Measurements from ENCODE around the gene PCBP3. TPM values are rescaled to one million over a fixed set of nuclear protein-coding genes. Genes with fewer than 3 reads are reported as not detected.

PCBP3 gene
- total RNA-seq, 1 donor from 2014 or later, result not detected

DNA sequence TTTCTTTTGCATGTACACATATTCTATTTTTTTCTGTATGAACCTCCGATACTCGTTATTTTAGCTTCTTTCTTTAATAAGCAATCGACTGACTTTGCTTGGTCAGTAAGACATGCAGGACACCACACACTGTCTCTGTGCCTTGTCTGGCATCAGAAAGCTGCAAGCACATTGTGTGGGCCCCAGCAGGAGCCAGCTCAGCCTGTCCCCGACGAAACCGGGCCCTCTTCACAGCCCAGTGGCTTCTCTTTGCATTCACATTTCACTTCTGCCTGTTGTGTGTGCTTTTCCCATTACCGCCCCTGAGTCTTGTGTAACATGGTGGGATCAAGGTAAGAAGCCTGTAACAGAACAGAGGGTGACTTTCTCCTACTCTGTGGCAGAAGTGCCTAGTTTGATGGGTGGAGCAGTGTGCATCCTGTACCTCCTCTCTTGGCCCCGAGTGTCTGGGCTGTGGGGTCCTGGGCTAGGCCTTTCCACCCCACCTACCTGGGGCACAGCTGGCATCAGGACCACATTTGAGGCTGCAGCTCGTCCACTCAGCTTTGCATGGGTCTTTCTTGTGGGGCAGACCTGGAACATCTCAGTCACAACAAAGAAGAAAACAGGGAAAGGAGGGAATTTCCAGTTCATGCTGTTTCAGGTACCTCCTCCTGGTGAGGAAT lies 219.2 kb downstream of the PCBP3 start:
- Histone ChIP-seq H3K4me3 (ENCODE audit: low read length in 3 of 3) (no peak overlapping the region), H3K9me3 (ENCODE audit: control insufficient read depth in 3 of 3, low read length in 3 of 3) (no peaks in the 10 kb centered on the region), H3K4me1 (ENCODE audit: control insufficient read depth in 3 of 3, insufficient read depth in 3 of 3, low read length in 3 of 3) (no peaks in the 10 kb centered on the region), H3K27me3 (ENCODE audit: control insufficient read depth in 3 of 3, insufficient read depth in 3 of 3, low read length in 3 of 3) (peaks cover 6 to 28% (median 28%) of the 10 kb centered on the region in 3 donors), H3K9ac (ENCODE audit: low read depth in 1 of 3, low read length in 3 of 3) (no peak overlapping the region), H3K36me3 (ENCODE audit: control insufficient read depth in 3 of 3, insufficient read depth in 3 of 3, low read length in 3 of 3) (no peaks in the 10 kb centered on the region), H3K27ac (ENCODE audit: low read depth, low read length) (no peak overlapping the region)

DNA sequence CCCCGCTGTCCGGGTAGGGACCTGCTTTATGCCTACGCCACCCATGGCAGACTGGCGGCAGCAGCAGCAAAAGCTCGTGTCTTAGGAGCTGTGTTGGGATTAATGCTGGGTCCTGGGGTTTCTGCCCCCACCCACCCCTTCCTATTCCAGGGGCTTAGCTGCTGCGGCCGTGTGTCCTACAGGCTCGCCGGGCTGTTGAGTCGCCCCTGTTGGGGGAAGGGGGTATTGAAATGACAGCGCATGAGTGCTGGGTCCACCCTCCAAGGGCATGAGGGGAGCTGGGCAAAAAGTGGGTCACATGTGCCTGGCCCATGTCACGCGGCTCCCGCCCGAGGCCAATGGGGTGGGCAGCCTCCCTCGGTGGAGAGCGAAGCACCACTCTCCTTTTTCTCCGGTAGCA lies 219.7 kb downstream of the PCBP3 start:
- Histone ChIP-seq H3K9me3 (ENCODE audit: control insufficient read depth in 3 of 3, low read length in 3 of 3) (no peaks in the 10 kb centered on the region), H3K27ac (ENCODE audit: low read depth, low read length) (no peak overlapping the region), H3K4me1 (ENCODE audit: control insufficient read depth in 3 of 3, insufficient read depth in 3 of 3, low read length in 3 of 3) (no peaks in the 10 kb centered on the region), H3K36me3 (ENCODE audit: control insufficient read depth in 3 of 3, insufficient read depth in 3 of 3, low read length in 3 of 3) (no peaks in the 10 kb centered on the region), H3K27me3 (ENCODE audit: control insufficient read depth in 3 of 3, insufficient read depth in 3 of 3, low read length in 3 of 3) (peaks cover 6 to 31% (median 25%) of the 10 kb centered on the region in 3 donors), H3K9ac (ENCODE audit: low read depth in 1 of 3, low read length in 3 of 3) (no peak overlapping the region), H3K4me3 (ENCODE audit: low read length in 3 of 3) (no peak overlapping the region)

DNA sequence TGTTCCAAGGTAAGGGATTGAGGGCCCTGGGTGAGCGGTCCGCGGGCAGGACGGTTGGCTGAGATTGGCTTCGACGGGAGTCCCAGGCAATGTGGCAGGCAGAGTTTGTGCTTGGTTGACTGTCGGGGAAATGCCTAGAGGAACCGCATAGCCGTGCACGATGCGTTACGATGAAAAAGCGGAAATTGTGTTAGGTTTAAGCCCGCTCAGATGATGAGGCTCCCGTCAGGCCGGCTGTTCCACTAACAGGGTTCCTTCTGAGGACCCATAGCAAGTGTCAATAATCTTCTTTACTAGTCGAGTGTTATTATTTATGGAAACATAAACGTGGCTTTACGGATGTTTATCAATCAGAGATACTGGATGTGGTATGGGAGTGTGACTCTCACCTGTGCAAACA lies 220.2 kb downstream of the PCBP3 start:
- H3K36me3 ChIP-seq (ENCODE audit: control insufficient read depth in 3 of 3, insufficient read depth in 3 of 3, low read length in 3 of 3), result no peaks in the 10 kb centered on the region
- H3K9ac ChIP-seq (ENCODE audit: low read depth in 1 of 3, low read length in 3 of 3), result no peak overlapping the region
- H3K9me3 ChIP-seq (ENCODE audit: control insufficient read depth in 3 of 3, low read length in 3 of 3), result no peaks in the 10 kb centered on the region
- H3K4me3 ChIP-seq (ENCODE audit: low read length in 3 of 3), result no peak overlapping the region
- no peak overlapping the region for H3K27ac ChIP-seq (ENCODE audit: low read depth, low read length)
- H3K27me3 ChIP-seq (ENCODE audit: control insufficient read depth in 3 of 3, insufficient read depth in 3 of 3, low read length in 3 of 3), result peaks cover 6 to 30% (median 24%) of the 10 kb centered on the region in 3 donors
- no peaks in the 10 kb centered on the region for H3K4me1 ChIP-seq (ENCODE audit: control insufficient read depth in 3 of 3, insufficient read depth in 3 of 3, low read length in 3 of 3)

DNA sequence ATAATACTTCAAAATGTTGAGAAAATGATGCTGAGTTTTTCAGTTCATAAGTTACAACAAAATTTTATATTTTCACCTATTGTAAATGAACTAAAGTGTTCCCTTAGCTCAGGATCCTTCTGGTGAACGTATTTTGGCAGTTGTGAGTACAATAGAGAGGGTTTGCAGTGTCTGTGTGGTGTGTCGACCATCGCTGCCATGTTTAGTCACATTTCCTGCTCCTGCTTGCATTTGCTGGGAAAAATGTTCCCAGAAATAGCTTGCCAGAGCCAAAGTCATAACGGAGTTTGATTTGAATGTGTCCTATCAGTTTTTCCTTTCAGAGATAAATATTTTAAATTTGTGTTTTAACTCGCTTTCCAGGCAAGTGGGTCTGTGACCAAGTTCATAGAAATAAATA lies 220.9 kb downstream of the PCBP3 start:
- H3K9ac ChIP-seq (ENCODE audit: low read depth in 1 of 3, low read length in 3 of 3), result no peak overlapping the region
- no peaks in the 10 kb centered on the region for H3K4me1 ChIP-seq (ENCODE audit: control insufficient read depth in 3 of 3, insufficient read depth in 3 of 3, low read length in 3 of 3)
- no peaks in the 10 kb centered on the region for H3K9me3 ChIP-seq (ENCODE audit: control insufficient read depth in 3 of 3, low read length in 3 of 3)
- H3K4me3 ChIP-seq (ENCODE audit: low read length in 3 of 3), result no peak overlapping the region
- H3K27me3 ChIP-seq (ENCODE audit: control insufficient read depth in 3 of 3, insufficient read depth in 3 of 3, low read length in 3 of 3), result peaks cover 2 to 23% (median 22%) of the 10 kb centered on the region in 3 donors
- no peak overlapping the region for H3K27ac ChIP-seq (ENCODE audit: low read depth, low read length)
- H3K36me3 ChIP-seq (ENCODE audit: control insufficient read depth in 3 of 3, insufficient read depth in 3 of 3, low read length in 3 of 3), result no peaks in the 10 kb centered on the region

DNA sequence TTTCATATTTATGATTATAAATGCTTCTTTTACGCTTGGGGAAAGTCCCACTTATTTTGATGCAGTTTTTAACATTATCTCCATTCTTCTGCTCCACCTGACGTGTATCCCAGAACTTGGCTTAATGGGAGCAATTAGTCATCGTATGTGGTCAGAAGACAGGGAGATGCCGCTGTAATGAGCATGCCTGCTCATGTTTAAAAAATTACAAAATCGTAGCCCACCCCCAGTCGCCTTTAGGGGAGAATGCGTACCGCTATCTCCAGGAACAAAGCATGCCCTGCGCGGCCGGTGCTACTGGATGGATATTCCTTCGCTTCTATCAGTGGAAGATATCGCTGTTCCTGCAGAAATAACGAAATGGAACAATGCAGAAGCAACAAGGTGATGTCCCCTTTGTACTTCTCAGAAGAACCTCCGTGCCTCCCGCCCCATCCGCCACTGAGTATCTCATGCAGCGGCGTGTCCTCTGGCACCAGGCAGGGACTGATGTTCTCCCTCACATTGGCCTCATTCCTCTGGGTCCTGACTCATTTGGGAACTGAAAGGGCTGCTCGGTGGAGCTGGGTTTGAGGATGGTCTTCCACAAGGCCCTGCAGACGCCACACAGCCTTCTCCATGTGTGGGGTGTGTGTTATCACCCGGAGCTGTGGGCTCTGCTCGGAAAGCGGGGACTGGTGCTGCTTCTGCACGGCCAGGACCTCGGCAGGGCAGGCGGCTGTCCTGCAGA lies 221.7 kb downstream of the PCBP3 start:
- Histone ChIP-seq H3K9me3 (ENCODE audit: control insufficient read depth in 3 of 3, low read length in 3 of 3) (no peaks in the 10 kb centered on the region), H3K4me1 (ENCODE audit: control insufficient read depth in 3 of 3, insufficient read depth in 3 of 3, low read length in 3 of 3) (no peaks in the 10 kb centered on the region), H3K4me3 (ENCODE audit: low read length in 3 of 3) (no peak overlapping the region), H3K27ac (ENCODE audit: low read depth, low read length) (no peak overlapping the region), H3K27me3 (ENCODE audit: control insufficient read depth in 3 of 3, insufficient read depth in 3 of 3, low read length in 3 of 3) (peaks cover 3 to 21% (median 19%) of the 10 kb centered on the region in 3 donors), H3K36me3 (ENCODE audit: control insufficient read depth in 3 of 3, insufficient read depth in 3 of 3, low read length in 3 of 3) (no peaks in the 10 kb centered on the region), H3K9ac (ENCODE audit: low read depth in 1 of 3, low read length in 3 of 3) (no peak overlapping the region)

DNA sequence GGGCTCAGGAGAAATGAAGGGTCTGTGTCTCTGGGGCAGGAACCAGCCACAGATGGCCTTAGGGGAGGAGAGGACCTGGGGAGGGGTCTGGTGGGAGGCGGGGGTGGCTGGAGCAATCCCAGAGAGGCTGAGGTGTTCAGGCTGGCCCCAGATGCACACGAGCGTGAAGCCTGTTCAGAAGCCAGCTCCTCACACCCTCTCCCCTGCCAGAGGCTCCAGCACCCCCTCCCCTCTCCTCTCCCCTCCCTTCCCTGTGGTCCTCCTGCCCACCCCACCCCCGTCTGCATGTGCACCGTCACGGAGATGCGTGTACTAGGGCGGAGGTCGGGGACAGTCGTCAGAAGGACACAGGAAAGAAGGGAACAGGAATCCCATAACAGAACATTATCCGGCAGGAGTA lies 223.0 kb downstream of the PCBP3 start:
- Histone ChIP-seq H3K4me1 (ENCODE audit: control insufficient read depth in 3 of 3, insufficient read depth in 3 of 3, low read length in 3 of 3) (no peaks in the 10 kb centered on the region), H3K36me3 (ENCODE audit: control insufficient read depth in 3 of 3, insufficient read depth in 3 of 3, low read length in 3 of 3) (no peaks in the 10 kb centered on the region), H3K27me3 (ENCODE audit: control insufficient read depth in 3 of 3, insufficient read depth in 3 of 3, low read length in 3 of 3) (peaks cover 3 to 21% (median 15%) of the 10 kb centered on the region in 3 donors), H3K27ac (ENCODE audit: low read depth, low read length) (no peak overlapping the region), H3K9me3 (ENCODE audit: control insufficient read depth in 3 of 3, low read length in 3 of 3) (no peaks in the 10 kb centered on the region), H3K9ac (ENCODE audit: low read depth in 1 of 3, low read length in 3 of 3) (no peak overlapping the region), H3K4me3 (ENCODE audit: low read length in 3 of 3) (no peak overlapping the region)

DNA sequence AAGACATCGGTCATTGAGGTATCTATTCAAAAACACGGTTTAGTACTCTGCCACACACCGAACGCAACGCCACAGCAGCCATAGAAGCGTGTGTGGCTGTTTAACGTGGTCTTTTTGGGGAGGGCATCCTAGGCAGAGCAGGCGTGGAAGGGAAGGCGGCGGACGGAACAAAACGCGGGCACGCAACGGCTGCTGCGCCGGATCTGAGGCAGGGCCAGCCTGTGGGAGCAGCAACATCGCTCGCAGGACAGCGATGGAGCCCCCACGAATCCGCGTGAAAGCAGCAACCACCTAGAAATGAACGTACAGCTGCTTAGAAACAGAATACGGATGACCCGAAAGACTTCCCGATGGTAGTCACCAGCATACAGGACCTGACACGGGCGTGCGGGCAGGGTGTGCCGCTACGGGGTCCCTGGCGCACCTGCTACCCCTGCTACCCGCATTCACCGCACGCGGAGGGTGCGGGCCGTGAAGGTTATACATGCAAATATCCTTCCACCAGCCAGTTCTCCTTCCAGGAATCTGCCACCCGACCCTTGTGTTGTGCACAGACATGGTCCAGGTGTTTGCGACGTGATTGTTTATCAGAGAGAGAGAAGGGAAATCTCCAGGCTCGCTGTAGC lies 223.6 kb downstream of the PCBP3 start:
- Histone ChIP-seq H3K27me3 (ENCODE audit: control insufficient read depth in 3 of 3, insufficient read depth in 3 of 3, low read length in 3 of 3) (peaks cover 3 to 22% (median 21%) of the 10 kb centered on the region in 3 donors), H3K27ac (ENCODE audit: low read depth, low read length) (no peak overlapping the region), H3K4me1 (ENCODE audit: control insufficient read depth in 3 of 3, insufficient read depth in 3 of 3, low read length in 3 of 3) (no peaks in the 10 kb centered on the region), H3K9me3 (ENCODE audit: control insufficient read depth in 3 of 3, low read length in 3 of 3) (no peaks in the 10 kb centered on the region), H3K36me3 (ENCODE audit: control insufficient read depth in 3 of 3, insufficient read depth in 3 of 3, low read length in 3 of 3) (no peaks in the 10 kb centered on the region), H3K4me3 (ENCODE audit: low read length in 3 of 3) (no peak overlapping the region), H3K9ac (ENCODE audit: low read depth in 1 of 3, low read length in 3 of 3) (no peak overlapping the region)

DNA sequence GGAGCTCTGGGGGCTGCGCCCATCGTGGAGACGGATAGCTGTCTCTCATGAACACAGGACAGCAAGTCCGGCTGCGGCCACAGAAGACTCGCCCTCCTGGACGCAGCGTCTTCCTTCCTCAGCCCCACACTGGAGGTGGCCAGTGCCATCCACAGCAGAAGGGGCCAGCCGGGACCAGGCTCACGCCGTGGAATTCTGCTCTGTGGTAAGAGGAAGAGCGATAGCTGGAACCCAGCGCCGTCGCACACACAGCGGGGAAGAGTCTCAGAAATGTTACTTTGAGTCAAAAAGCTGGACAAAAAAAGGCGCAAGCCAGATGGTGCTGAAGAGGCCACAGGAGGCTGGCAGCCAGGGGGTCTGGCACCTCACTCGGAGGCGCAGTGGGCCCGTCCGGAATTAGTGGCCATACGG lies 224.2 kb downstream of the PCBP3 start:
- H3K9me3 ChIP-seq (ENCODE audit: control insufficient read depth in 3 of 3, low read length in 3 of 3), result no peaks in the 10 kb centered on the region
- no peak overlapping the region for H3K4me3 ChIP-seq (ENCODE audit: low read length in 3 of 3)
- H3K27me3 ChIP-seq (ENCODE audit: control insufficient read depth in 3 of 3, insufficient read depth in 3 of 3, low read length in 3 of 3), result peaks cover 3 to 24% (median 22%) of the 10 kb centered on the region in 3 donors
- H3K36me3 ChIP-seq (ENCODE audit: control insufficient read depth in 3 of 3, insufficient read depth in 3 of 3, low read length in 3 of 3), result no peaks in the 10 kb centered on the region
- no peak overlapping the region for H3K27ac ChIP-seq (ENCODE audit: low read depth, low read length)
- no peaks in the 10 kb centered on the region for H3K4me1 ChIP-seq (ENCODE audit: control insufficient read depth in 3 of 3, insufficient read depth in 3 of 3, low read length in 3 of 3)
- H3K9ac ChIP-seq (ENCODE audit: low read depth in 1 of 3, low read length in 3 of 3), result no peak overlapping the region

DNA sequence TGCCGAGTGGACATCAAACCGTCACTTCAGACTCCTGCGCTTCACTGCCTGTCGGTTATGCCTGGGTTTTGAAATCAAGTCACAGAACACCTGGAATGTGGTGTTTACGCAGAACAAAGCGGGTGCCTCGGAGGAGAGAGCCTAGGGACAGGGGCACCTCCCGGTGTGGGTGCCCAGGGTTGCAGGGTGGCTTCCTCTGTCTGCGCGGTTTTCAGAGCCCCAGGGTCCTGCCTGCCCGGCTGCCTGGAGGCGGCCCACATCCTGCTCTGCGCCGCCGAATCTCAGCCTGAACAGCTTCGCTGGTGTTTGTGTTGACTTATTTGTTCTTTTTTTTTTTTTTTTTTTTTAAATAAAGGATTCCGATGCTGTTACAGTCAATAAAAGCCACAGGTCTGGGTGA lies 224.6 kb downstream of the PCBP3 start:
- H3K27me3 ChIP-seq (ENCODE audit: control insufficient read depth in 3 of 3, insufficient read depth in 3 of 3, low read length in 3 of 3), result peaks cover 3 to 27% (median 22%) of the 10 kb centered on the region in 3 donors
- H3K36me3 ChIP-seq (ENCODE audit: control insufficient read depth in 3 of 3, insufficient read depth in 3 of 3, low read length in 3 of 3), result no peaks in the 10 kb centered on the region
- no peaks in the 10 kb centered on the region for H3K4me1 ChIP-seq (ENCODE audit: control insufficient read depth in 3 of 3, insufficient read depth in 3 of 3, low read length in 3 of 3)
- no peaks in the 10 kb centered on the region for H3K9me3 ChIP-seq (ENCODE audit: control insufficient read depth in 3 of 3, low read length in 3 of 3)
- no peak overlapping the region for H3K27ac ChIP-seq (ENCODE audit: low read depth, low read length)
- H3K4me3 ChIP-seq (ENCODE audit: low read length in 3 of 3), result no peak overlapping the region
- no peak overlapping the region for H3K9ac ChIP-seq (ENCODE audit: low read depth in 1 of 3, low read length in 3 of 3)

DNA sequence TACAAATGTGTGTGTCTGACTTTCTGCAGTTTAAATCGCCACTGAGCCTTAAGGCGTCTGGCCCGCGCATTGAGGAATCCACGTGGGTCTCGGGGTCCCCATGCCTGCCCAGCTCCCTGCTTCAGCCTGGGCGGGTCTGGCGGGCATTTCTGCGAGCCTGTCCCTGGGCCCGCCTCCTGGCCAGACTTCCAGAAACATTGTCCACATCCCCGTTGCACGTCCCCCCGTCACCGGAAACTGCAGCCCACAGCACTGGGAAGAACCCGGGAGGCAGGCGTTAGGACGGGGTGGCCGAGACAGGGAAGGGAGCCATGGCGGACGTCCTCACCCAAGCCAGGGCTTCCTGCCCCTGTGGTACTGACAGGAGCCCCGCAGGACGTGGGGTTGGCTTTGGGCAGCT lies 225.0 kb downstream of the PCBP3 start:
- Histone ChIP-seq H3K9ac (ENCODE audit: low read depth in 1 of 3, low read length in 3 of 3) (no peak overlapping the region), H3K9me3 (ENCODE audit: control insufficient read depth in 3 of 3, low read length in 3 of 3) (no peaks in the 10 kb centered on the region), H3K27me3 (ENCODE audit: control insufficient read depth in 3 of 3, insufficient read depth in 3 of 3, low read length in 3 of 3) (peaks cover 6 to 28% (median 22%) of the 10 kb centered on the region in 3 donors), H3K27ac (ENCODE audit: low read depth, low read length) (no peak overlapping the region), H3K4me1 (ENCODE audit: control insufficient read depth in 3 of 3, insufficient read depth in 3 of 3, low read length in 3 of 3) (no peaks in the 10 kb centered on the region), H3K36me3 (ENCODE audit: control insufficient read depth in 3 of 3, insufficient read depth in 3 of 3, low read length in 3 of 3) (no peaks in the 10 kb centered on the region), H3K4me3 (ENCODE audit: low read length in 3 of 3) (no peak overlapping the region)

Data from skeletal muscle tissue (tissue), 4 donors.